Measurements from ENCODE around the gene KSR1.

The KSR1 gene

GRCh38 chr17:27480699-27481098 lies 24.5 kb downstream of the KSR1 start:
- no peak overlapping the region for H3K4me3 ChIP-seq (ENCODE audit: low read depth, low read length)
- no peak for DNase-seq (ENCODE audit: low read depth)
- TF ChIP-seq CTCF (IDR thresholded peaks at IDR 0.05; ENCODE audit: control insufficient read depth, extremely low read depth, insufficient read depth) = no peak

- DNase-seq (ENCODE audit: low read depth) = no peak
- no peak for TF ChIP-seq CTCF (IDR thresholded peaks at IDR 0.05; ENCODE audit: control insufficient read depth, extremely low read depth, insufficient read depth)
- H3K4me3 ChIP-seq (ENCODE audit: low read depth, low read length) = no peak overlapping the region
Measured at GRCh38 chr17:27481327-27481726, 25.1 kb downstream of the KSR1 start.

GRCh38 chr17:27485125-27485524 lies 28.9 kb downstream of the KSR1 start:
- no peak for DNase-seq (ENCODE audit: low read depth)
- H3K4me3 ChIP-seq (ENCODE audit: low read depth, low read length) = no peak overlapping the region
- no peak for TF ChIP-seq CTCF (IDR thresholded peaks at IDR 0.05; ENCODE audit: control insufficient read depth, extremely low read depth, insufficient read depth)

GRCh38 chr17:27485716-27486495 lies 29.7 kb downstream of the KSR1 start:
- DNase-seq (ENCODE audit: low read depth) = no peak
- TF ChIP-seq CTCF (IDR thresholded peaks at IDR 0.05; ENCODE audit: control insufficient read depth, extremely low read depth, insufficient read depth) = no peak

GRCh38 chr17:27486741-27487140 lies 30.5 kb downstream of the KSR1 start:
- TF ChIP-seq CTCF (IDR thresholded peaks at IDR 0.05; ENCODE audit: control insufficient read depth, extremely low read depth, insufficient read depth) = no peak
- no peak overlapping the region for H3K4me3 ChIP-seq (ENCODE audit: low read depth, low read length)
- no peak for DNase-seq (ENCODE audit: low read depth)

More at GRCh38 chr17:27485716-27486495, 29.7 kb downstream of the KSR1 start:
- H3K4me3 ChIP-seq (ENCODE audit: low read depth, low read length) = no peak overlapping the region

- H3K4me3 ChIP-seq (ENCODE audit: low read depth, low read length) = no peak overlapping the region
- TF ChIP-seq CTCF (IDR thresholded peaks at IDR 0.05; ENCODE audit: control insufficient read depth, extremely low read depth, insufficient read depth) = no peak
- no peak for DNase-seq (ENCODE audit: low read depth)
Measured at GRCh38 chr17:27488231-27488630, 32.0 kb downstream of the KSR1 start.
